ENCODE data around the gene PLXDC1. TPM values are rescaled to one million over a fixed set of nuclear protein-coding genes. Genes with fewer than 3 reads are reported as not detected.

PLXDC1 gene
- total RNA-seq, 1 experiment from 2014 or later: 0.75 TPM

- POLR2A ChIA-PET (ENCODE audit: low non-redundant PET): no interaction called here
These were observed 87.8 kb downstream of the PLXDC1 start for GRCh38 chr17:39063681-39064069.

GRCh38 chr17:39062846-39063680 lies 88.4 kb downstream of the PLXDC1 start:
- Histone ChIP-seq H3K4me3 (ENCODE audit: low read depth, low read length, poor library complexity, severe bottlenecking) (no peak overlapping the region), H3K4me1 (ENCODE audit: insufficient read depth, low read length, poor library complexity, severe bottlenecking) (no peaks in the 10 kb centered on the region), H3K36me3 (ENCODE audit: insufficient read depth, low read length, poor library complexity, severe bottlenecking) (no peaks in the 10 kb centered on the region), H3K27ac (ENCODE audit: low read depth, low read length, poor library complexity, severe bottlenecking) (no peak overlapping the region), H3K9me3 (ENCODE audit: low read depth, low read length, poor library complexity, severe bottlenecking) (no peaks in the 10 kb centered on the region), H3K27me3 (replicated peaks; ENCODE audit: insufficient read depth, low read depth, low read length, poor library complexity) (no peaks in the 10 kb centered on the region)
- DNase-seq (ENCODE audit: low spot score): no peak
- ChIA-PET POLR2A (ENCODE audit: low non-redundant PET) (no interaction called here), CTCF (no interaction called here)
- BruUV-seq (replicated peaks): no TSS peak
- intact Hi-C loops (cut with micrococcal nuclease; ENCODE audit: unreplicated experiment): no loop called here
- TF ChIP-seq EZH2 (IDR thresholded peaks at IDR 0.05; ENCODE audit: borderline replicate concordance, low read depth, low read length, poor library complexity, severe bottlenecking) (no peak), CTCF (conservative IDR thresholded peaks at IDR 0.05; ENCODE audit: low read depth, low read length) (no peak)

More at GRCh38 chr17:39063681-39064069, 87.8 kb downstream of the PLXDC1 start:
- no peaks in the 10 kb centered on the region for H3K9me3 ChIP-seq (ENCODE audit: low read depth, low read length, poor library complexity, severe bottlenecking)
- no peaks in the 10 kb centered on the region for H3K36me3 ChIP-seq (ENCODE audit: insufficient read depth, low read length, poor library complexity, severe bottlenecking)
- TF ChIP-seq CTCF (conservative IDR thresholded peaks at IDR 0.05; ENCODE audit: low read depth, low read length) (no peak), EZH2 (IDR thresholded peaks at IDR 0.05; ENCODE audit: borderline replicate concordance, low read depth, low read length, poor library complexity, severe bottlenecking) (no peak)
- no TSS peak for BruUV-seq (replicated peaks)
- no peaks in the 10 kb centered on the region for H3K27me3 ChIP-seq (replicated peaks; ENCODE audit: insufficient read depth, low read depth, low read length, poor library complexity)
- intact Hi-C loops (cut with micrococcal nuclease; ENCODE audit: unreplicated experiment): no loop called here
- no peak overlapping the region for H3K4me3 ChIP-seq (ENCODE audit: low read depth, low read length, poor library complexity, severe bottlenecking)
- CTCF ChIA-PET: no interaction called here
- no peak overlapping the region for H3K27ac ChIP-seq (ENCODE audit: low read depth, low read length, poor library complexity, severe bottlenecking)
- no peak for DNase-seq (ENCODE audit: low spot score)
- H3K4me1 ChIP-seq (ENCODE audit: insufficient read depth, low read length, poor library complexity, severe bottlenecking): no peaks in the 10 kb centered on the region

- POLR2A ChIA-PET (ENCODE audit: low non-redundant PET): no interaction called here
- H3K36me3 ChIP-seq (ENCODE audit: insufficient read depth, low read length, poor library complexity, severe bottlenecking): no peaks in the 10 kb centered on the region
- no peaks in the 10 kb centered on the region for H3K9me3 ChIP-seq (ENCODE audit: low read depth, low read length, poor library complexity, severe bottlenecking)
- H3K27ac ChIP-seq (ENCODE audit: low read depth, low read length, poor library complexity, severe bottlenecking): no peak overlapping the region
- no peak for DNase-seq (ENCODE audit: low spot score)
- no peak overlapping the region for H3K4me3 ChIP-seq (ENCODE audit: low read depth, low read length, poor library complexity, severe bottlenecking)
- CTCF ChIA-PET: no interaction called here
- no peaks in the 10 kb centered on the region for H3K4me1 ChIP-seq (ENCODE audit: insufficient read depth, low read length, poor library complexity, severe bottlenecking)
- no TSS peak for BruUV-seq (replicated peaks)
- intact Hi-C loops (cut with micrococcal nuclease; ENCODE audit: unreplicated experiment): no loop called here
- no peak for TF ChIP-seq CTCF (conservative IDR thresholded peaks at IDR 0.05; ENCODE audit: low read depth, low read length)
- no peak for TF ChIP-seq EZH2 (IDR thresholded peaks at IDR 0.05; ENCODE audit: borderline replicate concordance, low read depth, low read length, poor library complexity, severe bottlenecking)
- H3K27me3 ChIP-seq (replicated peaks; ENCODE audit: insufficient read depth, low read depth, low read length, poor library complexity): no peaks in the 10 kb centered on the region
These were observed 92.9 kb downstream of the PLXDC1 start for GRCh38 chr17:39058524-39058923.

Data from A673 (cell line).